Nephron (organoid): ENCODE measurements around the gene WDR20.

Experiments
- H3K27ac Mint-ChIP-seq, 3 experiments: 2 replicates each; pipeline ENCODE4 v1.8.0; 2020; ENCODE audit warnings: mixed read lengths in 3 of 3, mild to moderate bottlenecking in 2 of 3, moderate library complexity in 1 of 3
- H3K27me3 Mint-ChIP-seq: 2 replicates; pipeline ENCODE4 v1.8.0; 2021; ENCODE audit warnings: low read depth, mild to moderate bottlenecking, moderate library complexity, mixed read lengths
- H3K36me3 Mint-ChIP-seq: 2 replicates; pipeline ENCODE4 v1.8.0; 2020; ENCODE audit warnings: low read depth, mixed read lengths
- H3K4me1 Mint-ChIP-seq: 2 replicates; pipeline ENCODE4 v1.8.0; 2020; ENCODE audit warnings: mixed read lengths
- H3K4me3 Mint-ChIP-seq, 3 experiments: 2 replicates each; pipeline ENCODE4 v1.8.0; 2020; ENCODE audit warnings: mild to moderate bottlenecking in 3 of 3, mixed read lengths in 3 of 3, moderate library complexity in 2 of 3
- H3K9me3 Mint-ChIP-seq: 2 replicates; pipeline ENCODE4 v1.8.0; 2020; ENCODE audit warnings: mixed read lengths
- TF ChIP-seq, protein P1 (sequence below), 3 experiments: fragments of 200-600 bp; sonication (generic); IDR thresholded peaks; one replicate each; pipeline ENCODE4 v1.5.0; 2021; ENCODE audit warnings: antibody characterized with exemption in 3 of 3; ENCODE audit not compliant: unreplicated experiment in 3 of 3

The WDR20 gene

GRCh38 chr14:102258136-102258535 is 118.4 kb downstream of the WDR20 start:
- Mint-ChIP-seq H3K4me3 (no peak overlapping the region), H3K36me3 (peaks cover 10% of the 10 kb centered on the region), H3K4me1 (peaks cover 10% of the 10 kb centered on the region), H3K27me3 (no peaks in the 10 kb centered on the region), H3K27ac (no peak overlapping the region), H3K9me3 (no peaks in the 10 kb centered on the region)
- TF ChIP-seq, protein P1, sequence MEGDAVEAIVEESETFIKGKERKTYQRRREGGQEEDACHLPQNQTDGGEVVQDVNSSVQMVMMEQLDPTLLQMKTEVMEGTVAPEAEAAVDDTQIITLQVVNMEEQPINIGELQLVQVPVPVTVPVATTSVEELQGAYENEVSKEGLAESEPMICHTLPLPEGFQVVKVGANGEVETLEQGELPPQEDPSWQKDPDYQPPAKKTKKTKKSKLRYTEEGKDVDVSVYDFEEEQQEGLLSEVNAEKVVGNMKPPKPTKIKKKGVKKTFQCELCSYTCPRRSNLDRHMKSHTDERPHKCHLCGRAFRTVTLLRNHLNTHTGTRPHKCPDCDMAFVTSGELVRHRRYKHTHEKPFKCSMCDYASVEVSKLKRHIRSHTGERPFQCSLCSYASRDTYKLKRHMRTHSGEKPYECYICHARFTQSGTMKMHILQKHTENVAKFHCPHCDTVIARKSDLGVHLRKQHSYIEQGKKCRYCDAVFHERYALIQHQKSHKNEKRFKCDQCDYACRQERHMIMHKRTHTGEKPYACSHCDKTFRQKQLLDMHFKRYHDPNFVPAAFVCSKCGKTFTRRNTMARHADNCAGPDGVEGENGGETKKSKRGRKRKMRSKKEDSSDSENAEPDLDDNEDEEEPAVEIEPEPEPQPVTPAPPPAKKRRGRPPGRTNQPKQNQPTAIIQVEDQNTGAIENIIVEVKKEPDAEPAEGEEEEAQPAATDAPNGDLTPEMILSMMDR (IDR thresholded peaks at IDR 0.05; ENCODE audit: unreplicated experiment in 3 of 3), result no peak
